Cardiac muscle cell (in vitro differentiated cells and primary cell): ENCODE data around the gene MEGF6. TPM values are rescaled to one million over a fixed set of nuclear protein-coding genes. Genes with fewer than 3 reads are reported as not detected.

ENCODE experiments used
- DNase-seq, 2 donors: peaks; one replicate each; pipeline versions ENCODE4 v3.0.0 to v3.0.0-alpha.2; 2010 to 2017; ENCODE audit warnings: low read depth in 1 of 2, low spot score in 1 of 2
- H3K27ac ChIP-seq: fragments of 200-600 bp; sonication (generic); 2 replicates; pipeline ENCODE4 v1.5.1; 2016
- H3K27me3 ChIP-seq: fragments of 200-600 bp; sonication (generic); 2 replicates; pipeline ENCODE4 v1.6.0; 2016; ENCODE audit warnings: control low read depth
- H3K36me3 ChIP-seq: fragments of 200-600 bp; sonication (generic); 2 replicates; pipeline ENCODE4 v1.5.1; 2016; ENCODE audit warnings: control low read depth
- H3K4me1 ChIP-seq: fragments of 200-600 bp; sonication (generic); 2 replicates; pipeline ENCODE4 v1.8.1; 2017; ENCODE audit warnings: low read depth, mild to moderate bottlenecking, mixed run types
- H3K4me3 ChIP-seq: fragments of 200-600 bp; sonication (generic); 2 replicates; pipeline ENCODE4 v1.5.1; 2016; ENCODE audit warnings: mild to moderate bottlenecking
- H3K9me3 ChIP-seq: fragments of 200-600 bp; sonication (generic); 2 replicates; pipeline ENCODE4 v1.5.1; 2017; ENCODE audit warnings: low read depth, mild to moderate bottlenecking, control low read depth
- CTCF ChIP-seq: IDR thresholded peaks from 2 replicates; pipeline ENCODE4 v1.5.1; 2012; ENCODE audit warnings: low read depth, mild to moderate bottlenecking, low read length
- polyA plus RNA-seq: library from polyadenylated mRNA; unstranded; fragments of >200 nt; fragmentation: Nextera tagmentation; extraction: Ambion mirVana; gene quantifications from 2 replicates; pipeline ENCODE4 v1.2.1, GENCODE V29; 2016
- total RNA-seq: library from RNA; depleted of rRNA; stranded (reverse); fragments of >200 nt; gene quantifications from 2 replicates; pipeline ENCODE4 v1.2.3, GENCODE V29; 2016

MEGF6 gene
- total and polyA plus RNA-seq, 2 experiments from 2014 or later, result 11.1 to 31.7 TPM

GRCh38 chr1:3534803-3535637, 76.3 kb downstream of the MEGF6 start:
- peaks cover 14% of the 10 kb centered on the region for H3K4me1 ChIP-seq
- DNase-seq, result no peak

GRCh38 chr1:3533067-3534048, 78.0 kb downstream of the MEGF6 start:
- Histone ChIP-seq H3K27me3 (no peaks in the 10 kb centered on the region), H3K9me3 (no peaks in the 10 kb centered on the region), H3K27ac (no peak overlapping the region), H3K4me3 (no peak overlapping the region), H3K36me3 (no peaks in the 10 kb centered on the region), H3K4me1 (peaks cover 27% of the 10 kb centered on the region)
- DNase-seq, result no peak
- TF ChIP-seq CTCF, result no peak

More at GRCh38 chr1:3534803-3535637, 76.3 kb downstream of the MEGF6 start:
- no peak for TF ChIP-seq CTCF
- Histone ChIP-seq H3K9me3 (no peaks in the 10 kb centered on the region), H3K36me3 (no peaks in the 10 kb centered on the region), H3K27me3 (no peaks in the 10 kb centered on the region), H3K4me3 (no peak overlapping the region), H3K27ac (no peak overlapping the region)

- Histone ChIP-seq H3K27me3 (no peaks in the 10 kb centered on the region), H3K4me1 (peaks cover 27% of the 10 kb centered on the region), H3K9me3 (no peaks in the 10 kb centered on the region), H3K36me3 (no peaks in the 10 kb centered on the region), H3K27ac (no peak overlapping the region), H3K4me3 (no peak overlapping the region)
- no peak for DNase-seq
- no peak for TF ChIP-seq CTCF
Observed at GRCh38 chr1:3531928-3532327, 79.4 kb downstream of the MEGF6 start.

- Histone ChIP-seq H3K4me3 (peak overlapping the region; percentile 78), H3K9me3 (no peaks in the 10 kb centered on the region), H3K36me3 (no peaks in the 10 kb centered on the region), H3K27me3 (no peaks in the 10 kb centered on the region), H3K4me1 (peaks cover 27% of the 10 kb centered on the region), H3K27ac (no peak overlapping the region)
- DNase-seq, result peak; percentile 70 to 92
- TF ChIP-seq CTCF, result no peak
Observed at GRCh38 chr1:3530926-3531818, 80.1 kb downstream of the MEGF6 start.
